HFFc6 (cell line): ENCODE results near the gene PRR18. TPM values are rescaled to one million over a fixed set of nuclear protein-coding genes. Genes with fewer than 3 reads are reported as not detected.

Experiments
- DNase-seq: peaks from one replicate; pipeline ENCODE4 v3.0.0-alpha.2; 2018
- H3K27ac Mint-ChIP-seq: 2 replicates; pipeline ENCODE4 v1.8.0; 2020; ENCODE audit warnings: mild to moderate bottlenecking, mixed read lengths
- H3K27me3 Mint-ChIP-seq: 2 replicates; pipeline ENCODE4 v1.8.0; 2021; ENCODE audit warnings: mild to moderate bottlenecking, moderate library complexity, mixed read lengths; ENCODE audit not compliant: insufficient read depth
- H3K36me3 Mint-ChIP-seq: 2 replicates; pipeline ENCODE4 v1.8.0; 2021; ENCODE audit warnings: low read depth, mixed read lengths
- H3K4me1 Mint-ChIP-seq: 2 replicates; pipeline ENCODE4 v1.8.0; 2020; ENCODE audit warnings: low read depth, mixed read lengths
- H3K4me3 Mint-ChIP-seq: 2 replicates; pipeline ENCODE4 v1.8.0; 2020; ENCODE audit warnings: mild to moderate bottlenecking, moderate library complexity, mixed read lengths
- H3K9me3 Mint-ChIP-seq: 2 replicates; pipeline ENCODE4 v1.8.0; 2020; ENCODE audit warnings: mild to moderate bottlenecking, mixed read lengths
- total RNA-seq, 6 experiments: library from RNA; stranded (reverse); fragmentation: NEBNext Ultra II Directional; extraction: Animal tissue kit (Norgen Biotek cat#: 25700); gene quantifications; 2 replicates in 1 of 6; 3 replicates in 5 of 6; pipeline ENCODE4 v1.2.3, GENCODE V29; 2021
- TF ChIP-seq, protein P1 (sequence below): fragments of 200-600 bp; sonication (generic); IDR thresholded peaks from 2 replicates; pipeline ENCODE4 v1.5.0; 2021; ENCODE audit warnings: antibody characterized with exemption, mild to moderate bottlenecking

Gene PRR18
- total RNA-seq, 6 experiments from 2014 or later: not detected

DNA sequence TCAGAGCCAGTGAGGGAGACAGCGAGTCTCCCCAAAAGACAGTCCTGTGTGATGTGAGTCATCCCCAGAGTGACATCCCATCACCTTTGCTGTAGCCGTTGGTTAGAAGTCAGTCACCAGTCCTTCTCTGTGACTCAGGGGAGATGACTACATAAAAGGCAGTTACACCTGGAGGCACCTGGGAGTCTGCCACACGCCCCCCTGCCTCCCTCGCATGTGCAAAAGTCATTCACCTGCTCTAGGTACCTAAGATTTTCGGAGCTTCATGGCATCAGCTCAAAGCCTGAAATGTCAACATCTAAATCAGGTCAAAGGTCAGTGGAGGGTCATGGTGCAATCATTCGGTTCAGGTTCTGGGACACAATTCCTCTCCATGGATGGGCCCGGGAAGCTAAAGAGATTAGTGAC, 50.3 kb downstream of the PRR18 start:
- Mint-ChIP-seq H3K27me3 (peaks cover 9% of the 10 kb centered on the region), H3K4me3 (no peak overlapping the region), H3K27ac (no peak overlapping the region), H3K4me1 (no peaks in the 10 kb centered on the region), H3K9me3 (peaks cover 5% of the 10 kb centered on the region; the same call in 1 of the 2 replicates), H3K36me3 (no peaks in the 10 kb centered on the region)
- TF ChIP-seq, protein P1, sequence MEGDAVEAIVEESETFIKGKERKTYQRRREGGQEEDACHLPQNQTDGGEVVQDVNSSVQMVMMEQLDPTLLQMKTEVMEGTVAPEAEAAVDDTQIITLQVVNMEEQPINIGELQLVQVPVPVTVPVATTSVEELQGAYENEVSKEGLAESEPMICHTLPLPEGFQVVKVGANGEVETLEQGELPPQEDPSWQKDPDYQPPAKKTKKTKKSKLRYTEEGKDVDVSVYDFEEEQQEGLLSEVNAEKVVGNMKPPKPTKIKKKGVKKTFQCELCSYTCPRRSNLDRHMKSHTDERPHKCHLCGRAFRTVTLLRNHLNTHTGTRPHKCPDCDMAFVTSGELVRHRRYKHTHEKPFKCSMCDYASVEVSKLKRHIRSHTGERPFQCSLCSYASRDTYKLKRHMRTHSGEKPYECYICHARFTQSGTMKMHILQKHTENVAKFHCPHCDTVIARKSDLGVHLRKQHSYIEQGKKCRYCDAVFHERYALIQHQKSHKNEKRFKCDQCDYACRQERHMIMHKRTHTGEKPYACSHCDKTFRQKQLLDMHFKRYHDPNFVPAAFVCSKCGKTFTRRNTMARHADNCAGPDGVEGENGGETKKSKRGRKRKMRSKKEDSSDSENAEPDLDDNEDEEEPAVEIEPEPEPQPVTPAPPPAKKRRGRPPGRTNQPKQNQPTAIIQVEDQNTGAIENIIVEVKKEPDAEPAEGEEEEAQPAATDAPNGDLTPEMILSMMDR: no peak
- DNase-seq: no peak

Other genes starting within 250 kb of the PRR18 start
- not detected for gene TBXT, start 140.5 kb downstream of the PRR18 start, total RNA-seq
- gene SFT2D1, start 34.2 kb upstream of the PRR18 start, total RNA-seq: 10 to 100 TPM; 44.8 to 56.5 (median 47.3) TPM
- 10 to 100 TPM; 21.7 to 24.5 (median 22.9) TPM for gene MPC1, start 74.5 kb upstream of the PRR18 start, total RNA-seq